Natural killer cell (primary cell): ENCODE measurements around the gene ZBTB8A. TPM values are rescaled to one million over a fixed set of nuclear protein-coding genes. Genes with fewer than 3 reads are reported as not detected.

Source experiments
- ATAC-seq, 3 donors: fragments of 150-1000 bp in 2 of 3; fragments of 200-7000 bp in 1 of 3; cut with Tn5 transposase; 1 replicate in 1 of 3; 2 replicates in 2 of 3; pipeline ENCODE4 v1.10.0; 2021; ENCODE audit warnings: mild to moderate bottlenecking in 2 of 3, moderate library complexity in 2 of 3
- DNase-seq, 2 donors: peaks; one replicate each; pipeline versions ENCODE4 v3.0.0 to v3.0.0-alpha.2; 2013 to 2021; ENCODE audit warnings: mixed read lengths in 1 of 2
- H3K27ac ChIP-seq: one replicate; pipeline ENCODE4 v1.5.1; 2013; ENCODE audit warnings: mild to moderate bottlenecking, low read length
- H3K27me3 ChIP-seq: one replicate; pipeline ENCODE4 v1.6.1; 2013; ENCODE audit warnings: low read length; ENCODE audit not compliant: control insufficient read depth, insufficient read depth
- H3K36me3 ChIP-seq: one replicate; pipeline ENCODE4 v1.6.1; 2013; ENCODE audit warnings: low read length; ENCODE audit not compliant: control insufficient read depth, insufficient read depth
- H3K4me1 ChIP-seq: one replicate; pipeline ENCODE4 v1.6.1; 2013; ENCODE audit warnings: low read length; ENCODE audit not compliant: control insufficient read depth, insufficient read depth
- H3K4me3 ChIP-seq: one replicate; pipeline ENCODE4 v1.5.1; 2013; ENCODE audit warnings: low read length
- H3K9me3 ChIP-seq: one replicate; pipeline ENCODE4 v1.6.1; 2013; ENCODE audit warnings: low read length; ENCODE audit not compliant: control insufficient read depth, insufficient read depth
- H3K27ac Mint-ChIP-seq, 2 donors: one replicate each; pipeline ENCODE4 v1.8.0; 2022; ENCODE audit warnings: mild to moderate bottlenecking in 2 of 2, mixed read lengths in 2 of 2, moderate library complexity in 1 of 2
- H3K27me3 Mint-ChIP-seq, 2 donors: one replicate each; pipeline ENCODE4 v1.8.0; 2022; ENCODE audit warnings: low read depth in 2 of 2, mixed read lengths in 2 of 2
- H3K36me3 Mint-ChIP-seq: one replicate; pipeline ENCODE4 v1.8.0; 2022; ENCODE audit warnings: mixed read lengths
- H3K4me1 Mint-ChIP-seq, 2 donors: one replicate each; pipeline ENCODE4 v1.8.0; 2022; ENCODE audit warnings: mixed read lengths in 2 of 2
- H3K4me3 Mint-ChIP-seq: one replicate; pipeline ENCODE4 v1.8.0; 2022; ENCODE audit warnings: mild to moderate bottlenecking, moderate library complexity, mixed read lengths
- H3K9me3 Mint-ChIP-seq, 2 donors: one replicate each; pipeline ENCODE4 v1.8.0; 2022; ENCODE audit warnings: mixed read lengths in 2 of 2
- CTCF ChIP-seq: fragments of 200-600 bp; IDR thresholded peaks from one replicate; pipeline ENCODE4 v1.8.0; 2022; ENCODE audit warnings: antibody characterized with exemption
- WGBS: methylation state at CpG from one replicate; pipeline ENCODE4 v1.1.7; 2013; ENCODE audit warnings: missing lambda C conversion rate; ENCODE audit not compliant: insufficient coverage; 5-methylcytosine and 5-hydroxymethylcytosine counted together
- intact Hi-C: fragments of 100-400 bp; cut with micrococcal nuclease; formaldehyde crosslinking; loops from one replicate; pipeline ENCODE4 v1.14.2; 2022
- total RNA-seq, 4 donors: library from RNA; stranded (reverse); fragments of 120-200 nt in 1 of 4; gene quantifications; one replicate each; pipeline versions ENCODE4 v1.2.3 to v1.2.4, GENCODE V29; 2013 to 2022

ZBTB8A gene
- total RNA-seq, 3 donors from 2014 or later (not counting 1 experiment from before 2014, with no cell fraction given) = 0.16 to 0.50 (median 0.33) TPM

- Mint-ChIP-seq H3K27me3 (no peaks in the 10 kb centered on the region), H3K4me3 (no peak overlapping the region), H3K27ac (no peak overlapping the region), H3K9me3 (no peaks in the 10 kb centered on the region), H3K4me1 (no peaks in the 10 kb centered on the region), H3K36me3 (no peaks in the 10 kb centered on the region)
- no peak overlapping the region for H3K4me3 ChIP-seq
- ATAC-seq (no peak), DNase-seq (no peak)
- no peak overlapping the region for H3K27ac ChIP-seq
- H3K4me1 ChIP-seq = no peaks in the 10 kb centered on the region
- H3K36me3 ChIP-seq = no peaks in the 10 kb centered on the region
- WGBS = 88% methylated on average over 8 of the region's 9 CpGs
- intact Hi-C loops = no loop called here
- no peaks in the 10 kb centered on the region for H3K27me3 ChIP-seq
- no peaks in the 10 kb centered on the region for H3K9me3 ChIP-seq
- no peak for TF ChIP-seq CTCF
Measured at GRCh38 chr1:32592943-32593342, 53.7 kb downstream of the ZBTB8A start.

GRCh38 chr1:32600034-32600433 is 60.8 kb downstream of the ZBTB8A start:
- Mint-ChIP-seq H3K9me3 (no peaks in the 10 kb centered on the region), H3K36me3 (no peaks in the 10 kb centered on the region), H3K27me3 (no peaks in the 10 kb centered on the region), H3K4me3 (no peak overlapping the region), H3K4me1 (no peaks in the 10 kb centered on the region), H3K27ac (no peak overlapping the region)
- DNase-seq (no peak), ATAC-seq (no peak)
- Histone ChIP-seq H3K9me3 (no peaks in the 10 kb centered on the region), H3K27me3 (no peaks in the 10 kb centered on the region), H3K36me3 (no peaks in the 10 kb centered on the region), H3K4me3 (no peak overlapping the region), H3K4me1 (no peaks in the 10 kb centered on the region), H3K27ac (no peak overlapping the region)
- no peak for TF ChIP-seq CTCF
- WGBS = 93% methylated on average over 2 of the region's 2 CpGs
- intact Hi-C loops = no loop called here

- ATAC-seq = no peak
- no peaks in the 10 kb centered on the region for H3K4me1 Mint-ChIP-seq
Measured at GRCh38 chr1:32605711-32606424, 66.6 kb downstream of the ZBTB8A start.

More at GRCh38 chr1:32605711-32606424, 66.6 kb downstream of the ZBTB8A start:
- WGBS = 96% methylated on average over 17 of the region's 17 CpGs
- H3K9me3 ChIP-seq = no peaks in the 10 kb centered on the region
- no peaks in the 10 kb centered on the region for H3K36me3 ChIP-seq
- H3K27ac ChIP-seq = no peak overlapping the region
- no peaks in the 10 kb centered on the region for H3K27me3 ChIP-seq
- no peak for TF ChIP-seq CTCF
- no peaks in the 10 kb centered on the region for H3K36me3 Mint-ChIP-seq
- no peaks in the 10 kb centered on the region for H3K27me3 Mint-ChIP-seq
- H3K4me3 Mint-ChIP-seq = no peak overlapping the region
- DNase-seq = no peak
- no peaks in the 10 kb centered on the region for H3K4me1 ChIP-seq
- H3K27ac Mint-ChIP-seq = no peak overlapping the region
- no peak overlapping the region for H3K4me3 ChIP-seq
- intact Hi-C loops = no loop called here
- no peaks in the 10 kb centered on the region for H3K9me3 Mint-ChIP-seq
